Fibroblast of pulmonary artery (primary cell): Measurements from ENCODE around the gene RAVER1.

Experiments used
- DNase-seq: peaks from one replicate; pipeline ENCODE4 v3.0.0-alpha.2; 2010; ENCODE audit warnings: low read depth
- H3K4me3 ChIP-seq: replicated peaks from 2 replicates; pipeline ENCODE4 v1.5.1; 2011; ENCODE audit warnings: low read depth, mild to moderate bottlenecking, control low read depth, low read length, moderate library complexity
- TF ChIP-seq, protein P1 (sequence below): IDR thresholded peaks from 2 replicates; pipeline ENCODE4 v1.5.1; 2011; ENCODE audit warnings: mild to moderate bottlenecking, control low read depth, low read length, inconsistent platforms; ENCODE audit errors: missing control alignments

RAVER1 gene

GRCh38 chr19:10279737-10280442 lies 53.4 kb downstream of the RAVER1 start:
- no peak overlapping the region for H3K4me3 ChIP-seq
- DNase-seq = no peak
- TF ChIP-seq, protein P1, sequence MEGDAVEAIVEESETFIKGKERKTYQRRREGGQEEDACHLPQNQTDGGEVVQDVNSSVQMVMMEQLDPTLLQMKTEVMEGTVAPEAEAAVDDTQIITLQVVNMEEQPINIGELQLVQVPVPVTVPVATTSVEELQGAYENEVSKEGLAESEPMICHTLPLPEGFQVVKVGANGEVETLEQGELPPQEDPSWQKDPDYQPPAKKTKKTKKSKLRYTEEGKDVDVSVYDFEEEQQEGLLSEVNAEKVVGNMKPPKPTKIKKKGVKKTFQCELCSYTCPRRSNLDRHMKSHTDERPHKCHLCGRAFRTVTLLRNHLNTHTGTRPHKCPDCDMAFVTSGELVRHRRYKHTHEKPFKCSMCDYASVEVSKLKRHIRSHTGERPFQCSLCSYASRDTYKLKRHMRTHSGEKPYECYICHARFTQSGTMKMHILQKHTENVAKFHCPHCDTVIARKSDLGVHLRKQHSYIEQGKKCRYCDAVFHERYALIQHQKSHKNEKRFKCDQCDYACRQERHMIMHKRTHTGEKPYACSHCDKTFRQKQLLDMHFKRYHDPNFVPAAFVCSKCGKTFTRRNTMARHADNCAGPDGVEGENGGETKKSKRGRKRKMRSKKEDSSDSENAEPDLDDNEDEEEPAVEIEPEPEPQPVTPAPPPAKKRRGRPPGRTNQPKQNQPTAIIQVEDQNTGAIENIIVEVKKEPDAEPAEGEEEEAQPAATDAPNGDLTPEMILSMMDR = no peak

- TF ChIP-seq, protein P1 = no peak
- no peak overlapping the region for H3K4me3 ChIP-seq
- no peak for DNase-seq
Observed at GRCh38 chr19:10278935-10279334, 54.4 kb downstream of the RAVER1 start.

- DNase-seq = no peak
- TF ChIP-seq, protein P1 = no peak
- H3K4me3 ChIP-seq = no peak overlapping the region
Observed at GRCh38 chr19:10277795-10278589, 55.3 kb downstream of the RAVER1 start.

- no peak for DNase-seq
- no peak overlapping the region for H3K4me3 ChIP-seq
- TF ChIP-seq, protein P1 = no peak
Observed at GRCh38 chr19:10274589-10274988, 58.7 kb downstream of the RAVER1 start.

DNA sequence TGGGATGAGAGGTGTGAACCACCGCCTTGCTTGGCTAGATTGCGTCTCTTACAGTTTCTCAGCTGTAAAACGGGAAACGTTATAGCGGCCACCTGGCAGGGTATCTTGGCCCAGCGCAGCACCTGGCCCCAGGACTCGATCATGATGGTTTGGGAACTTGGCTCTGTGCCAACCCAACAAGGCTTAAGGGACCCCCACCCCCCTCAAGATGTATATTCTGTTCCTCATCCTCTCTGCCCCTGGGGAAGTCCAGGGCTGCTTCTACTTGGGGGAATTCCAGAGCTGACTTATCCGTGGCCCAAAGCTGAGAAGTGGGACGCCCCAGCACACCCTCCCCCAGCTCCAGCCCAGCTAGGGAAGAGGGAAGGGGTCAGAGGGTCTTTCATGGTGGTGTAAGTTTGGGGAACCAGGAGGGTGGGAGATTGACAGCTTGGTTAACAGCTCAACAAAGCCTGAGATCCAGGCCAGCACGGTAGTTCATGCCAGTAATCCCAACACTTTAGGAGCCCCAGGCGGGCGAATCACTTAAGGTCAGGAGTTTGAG lies 61.7 kb downstream of the RAVER1 start:
- TF ChIP-seq, protein P1 = no peak
- peak; percentile 46 for DNase-seq
- peak overlapping the region; percentile 85 for H3K4me3 ChIP-seq

- peak within 1 kb of the TSS; percentile 85 for H3K4me3 ChIP-seq
- peak; percentile 95 for DNase-seq
- TF ChIP-seq, protein P1 = no peak
Observed at GRCh38 chr19:10270616-10271394, 62.5 kb downstream of the RAVER1 start, which contains the start of gene ICAM1. Gene ICAM1 (plus strand): TSS chr19:10271120. CDS start chr19:10271160, 40 bp downstream.
